ENCODE data around the gene LAMTOR2.
A peak's percentile ranks its signal among the peaks of the same experiment; 100 is the strongest.

DNA sequence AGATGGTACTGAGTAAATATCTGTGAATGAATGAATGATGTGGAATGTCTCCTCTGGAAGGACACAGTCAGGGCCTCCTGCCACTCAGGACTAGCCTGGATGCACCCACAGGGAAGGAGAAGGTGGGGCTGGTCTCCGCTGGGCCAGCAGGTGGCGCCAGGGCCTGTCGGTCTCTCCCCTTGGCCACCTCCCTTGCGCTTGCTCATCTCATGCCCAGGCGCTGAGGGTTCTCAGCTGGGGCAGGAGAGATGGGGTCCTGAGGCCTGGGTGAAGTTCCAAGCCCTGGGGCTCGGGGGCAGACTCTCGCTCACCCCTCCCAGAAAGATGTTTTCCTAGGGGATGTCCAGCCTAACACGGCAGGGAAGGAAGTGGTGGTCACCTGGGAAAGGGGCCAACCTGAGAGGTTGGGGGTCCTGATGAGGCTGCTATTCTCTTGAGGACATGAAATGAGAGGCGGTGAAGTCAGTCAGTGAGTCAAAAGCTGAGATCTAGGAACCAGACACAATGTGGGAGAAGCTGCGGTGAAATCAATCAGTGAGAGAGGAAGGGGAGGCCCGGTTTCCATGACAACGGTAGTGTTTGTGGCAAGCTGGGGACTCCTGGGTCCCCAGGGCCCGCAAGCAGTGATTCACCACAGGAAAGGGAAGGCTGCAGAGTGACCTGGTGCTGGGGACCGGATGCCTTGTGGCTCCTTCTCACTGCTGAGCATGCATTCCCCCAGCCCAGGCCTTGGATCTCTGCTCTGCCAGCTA lies 42.2 kb downstream of the LAMTOR2 start:
- peak; percentile 72; the same call in 1 of the 2 replicates for TF ChIP-seq SPI1 (IDR thresholded peaks at IDR 0.05; ENCODE audit: borderline replicate concordance, insufficient read depth, low read depth, low read length)
- TF ChIP-seq, protein P1, sequence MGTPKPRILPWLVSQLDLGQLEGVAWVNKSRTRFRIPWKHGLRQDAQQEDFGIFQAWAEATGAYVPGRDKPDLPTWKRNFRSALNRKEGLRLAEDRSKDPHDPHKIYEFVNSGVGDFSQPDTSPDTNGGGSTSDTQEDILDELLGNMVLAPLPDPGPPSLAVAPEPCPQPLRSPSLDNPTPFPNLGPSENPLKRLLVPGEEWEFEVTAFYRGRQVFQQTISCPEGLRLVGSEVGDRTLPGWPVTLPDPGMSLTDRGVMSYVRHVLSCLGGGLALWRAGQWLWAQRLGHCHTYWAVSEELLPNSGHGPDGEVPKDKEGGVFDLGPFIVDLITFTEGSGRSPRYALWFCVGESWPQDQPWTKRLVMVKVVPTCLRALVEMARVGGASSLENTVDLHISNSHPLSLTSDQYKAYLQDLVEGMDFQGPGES (IDR thresholded peaks at IDR 0.05) = no peak
- TF ChIP-seq EP300 (IDR thresholded peaks at IDR 0.05; ENCODE audit: borderline replicate concordance in 1 of 2, control insufficient read depth in 1 of 2, low read depth in 2 of 2, low read length in 2 of 2) = peak; percentile 94 to 97
- TF ChIP-seq, protein P2, sequence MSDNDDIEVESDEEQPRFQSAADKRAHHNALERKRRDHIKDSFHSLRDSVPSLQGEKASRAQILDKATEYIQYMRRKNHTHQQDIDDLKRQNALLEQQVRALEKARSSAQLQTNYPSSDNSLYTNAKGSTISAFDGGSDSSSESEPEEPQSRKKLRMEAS (IDR thresholded peaks at IDR 0.05; ENCODE audit: low read depth, low read length) = 0 out of 2 replicates have a peak, but pooled peaks have one; percentile 36
- peak; percentile 76; the same call in 1 of the 2 replicates for TF ChIP-seq TCF12 (IDR thresholded peaks at IDR 0.05; ENCODE audit: low read depth, low read length)
- TF ChIP-seq RFX5 (IDR thresholded peaks at IDR 0.05; ENCODE audit: low read depth, low read length) = no peak
- no peak for TF ChIP-seq NR2C2 (IDR thresholded peaks at IDR 0.05; ENCODE audit: borderline replicate concordance, control insufficient read depth, insufficient read length, low read depth)
- no peak for TF ChIP-seq HCFC1 (IDR thresholded peaks at IDR 0.05; ENCODE audit: low read length)
- TF ChIP-seq, protein P3, sequence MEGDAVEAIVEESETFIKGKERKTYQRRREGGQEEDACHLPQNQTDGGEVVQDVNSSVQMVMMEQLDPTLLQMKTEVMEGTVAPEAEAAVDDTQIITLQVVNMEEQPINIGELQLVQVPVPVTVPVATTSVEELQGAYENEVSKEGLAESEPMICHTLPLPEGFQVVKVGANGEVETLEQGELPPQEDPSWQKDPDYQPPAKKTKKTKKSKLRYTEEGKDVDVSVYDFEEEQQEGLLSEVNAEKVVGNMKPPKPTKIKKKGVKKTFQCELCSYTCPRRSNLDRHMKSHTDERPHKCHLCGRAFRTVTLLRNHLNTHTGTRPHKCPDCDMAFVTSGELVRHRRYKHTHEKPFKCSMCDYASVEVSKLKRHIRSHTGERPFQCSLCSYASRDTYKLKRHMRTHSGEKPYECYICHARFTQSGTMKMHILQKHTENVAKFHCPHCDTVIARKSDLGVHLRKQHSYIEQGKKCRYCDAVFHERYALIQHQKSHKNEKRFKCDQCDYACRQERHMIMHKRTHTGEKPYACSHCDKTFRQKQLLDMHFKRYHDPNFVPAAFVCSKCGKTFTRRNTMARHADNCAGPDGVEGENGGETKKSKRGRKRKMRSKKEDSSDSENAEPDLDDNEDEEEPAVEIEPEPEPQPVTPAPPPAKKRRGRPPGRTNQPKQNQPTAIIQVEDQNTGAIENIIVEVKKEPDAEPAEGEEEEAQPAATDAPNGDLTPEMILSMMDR (IDR thresholded peaks at IDR 0.05 in 2 of 3, conservative IDR thresholded peaks at IDR 0.05 in 1 of 3; ENCODE audit: control insufficient read depth in 2 of 3, extremely low read depth in 1 of 3, insufficient read depth in 1 of 3, low read depth in 3 of 3, low read length in 3 of 3) = peak; percentile 97 to 99 (median 97)
- peak; percentile 97; the same call in 1 of the 2 replicates for TF ChIP-seq RCOR1 (conservative IDR thresholded peaks at IDR 0.05; ENCODE audit: low read depth, low read length)
- TF ChIP-seq TAF1 (IDR thresholded peaks at IDR 0.05; ENCODE audit: borderline replicate concordance, low read depth, low read length) = no peak

Data from GM12878 (cell line).